Neuronal stem cell (in vitro differentiated cells): ENCODE results near the gene CCDC59. TPM values are rescaled to one million over a fixed set of nuclear protein-coding genes. Genes with fewer than 3 reads are reported as not detected.

Experiments
- DNase-seq: peaks from one replicate; pipeline ENCODE4 v3.0.0-alpha.2; 2013; ENCODE audit warnings: low spot score
- H2AFZ ChIP-seq: one replicate; pipeline ENCODE4 v1.6.1; 2013; ENCODE audit warnings: mild to moderate bottlenecking, low read length, inconsistent platforms
- H2AK5ac ChIP-seq: 2 replicates; pipeline ENCODE4 v1.6.1; 2013; ENCODE audit warnings: low read depth, mild to moderate bottlenecking, inconsistent platforms, low read length, moderate library complexity, mixed read lengths
- H2BK120ac ChIP-seq: 2 replicates; pipeline ENCODE4 v1.6.1; 2013; ENCODE audit warnings: low read depth, mild to moderate bottlenecking, inconsistent platforms, low read length, moderate library complexity, mixed read lengths
- H2BK12ac ChIP-seq: one replicate; pipeline ENCODE4 v1.6.1; 2013; ENCODE audit warnings: low read length, inconsistent platforms
- H2BK15ac ChIP-seq: 2 replicates; pipeline ENCODE4 v1.6.1; 2013; ENCODE audit warnings: mild to moderate bottlenecking, low read length, inconsistent platforms, mixed read lengths
- H2BK5ac ChIP-seq: one replicate; pipeline ENCODE4 v1.6.1; 2013; ENCODE audit warnings: inconsistent platforms, mild to moderate bottlenecking, low read length, moderate library complexity
- H3K14ac ChIP-seq: one replicate; pipeline ENCODE4 v1.6.1; 2013; ENCODE audit warnings: low read length, inconsistent platforms
- H3K18ac ChIP-seq: 2 replicates; pipeline ENCODE4 v1.6.1; 2013; ENCODE audit warnings: low read length, inconsistent platforms
- H3K23ac ChIP-seq: 2 replicates; pipeline ENCODE4 v1.6.1; 2013; ENCODE audit warnings: low read depth, mild to moderate bottlenecking, mixed read lengths, low read length, inconsistent platforms; ENCODE audit not compliant: poor library complexity
- H3K27ac ChIP-seq: replicated peaks from 3 replicates; pipeline ENCODE4 v1.5.1; 2013; ENCODE audit warnings: low read length, inconsistent platforms
- H3K27me3 ChIP-seq, 3 experiments: 2 replicates each; pipeline ENCODE4 v1.6.1; 2013; ENCODE audit warnings: low read length in 3 of 3, mild to moderate bottlenecking in 2 of 3, inconsistent platforms in 1 of 3, low read depth in 1 of 3, mixed read lengths in 1 of 3, moderate library complexity in 1 of 3; ENCODE audit not compliant: control insufficient read depth in 3 of 3, insufficient read depth in 3 of 3
- H3K36me3 ChIP-seq, 2 donors: replicated peaks in 1 of 2; 2 replicates each; pipeline ENCODE4 v1.6.1; 2013; ENCODE audit warnings: low read length in 2 of 2; ENCODE audit not compliant: control insufficient read depth in 2 of 2, insufficient read depth in 2 of 2
- H3K4ac ChIP-seq: 2 replicates; pipeline ENCODE4 v1.6.1; 2013; ENCODE audit warnings: inconsistent platforms, mild to moderate bottlenecking, low read length, moderate library complexity
- H3K4me1 ChIP-seq, 2 donors: 1 replicate in 1 of 2; 2 replicates in 1 of 2; pipeline ENCODE4 v1.6.1; 2013; ENCODE audit warnings: low read length in 2 of 2, low read depth in 1 of 2; ENCODE audit not compliant: control insufficient read depth in 2 of 2, insufficient read depth in 1 of 2
- H3K4me2 ChIP-seq: one replicate; pipeline ENCODE4 v1.6.1; 2013; ENCODE audit warnings: mild to moderate bottlenecking, low read length, inconsistent platforms; ENCODE audit not compliant: insufficient read depth, poor library complexity, severe bottlenecking
- H3K4me3 ChIP-seq, 2 donors: 2 replicates each; pipeline ENCODE4 v1.5.1; 2013; ENCODE audit warnings: low read length in 2 of 2, mild to moderate bottlenecking in 2 of 2, inconsistent platforms in 1 of 2, moderate library complexity in 1 of 2
- H3K79me1 ChIP-seq: one replicate; pipeline ENCODE4 v1.6.1; 2013; ENCODE audit warnings: low read depth, mild to moderate bottlenecking, inconsistent platforms, low read length, moderate library complexity
- H3K9ac ChIP-seq: one replicate; pipeline ENCODE4 v1.6.1; 2013; ENCODE audit warnings: mild to moderate bottlenecking, low read depth, low read length, inconsistent platforms; ENCODE audit not compliant: poor library complexity
- H3K9me3 ChIP-seq, 2 donors: replicated peaks in 1 of 2; 2 replicates each; pipeline versions ENCODE3 to v1.6.1; 2013; ENCODE audit warnings: low read length in 2 of 2, mild to moderate bottlenecking in 2 of 2, inconsistent platforms in 1 of 2, low read depth in 1 of 2, mixed read lengths in 1 of 2, moderate library complexity in 1 of 2; ENCODE audit not compliant: control insufficient read depth in 2 of 2, insufficient read depth in 1 of 2
- H4K8ac ChIP-seq: one replicate; pipeline ENCODE4 v1.6.1; 2013; ENCODE audit warnings: low read depth, mild to moderate bottlenecking, inconsistent platforms, low read length, moderate library complexity
- H4K91ac ChIP-seq: one replicate; pipeline ENCODE4 v1.6.1; 2013; ENCODE audit warnings: low read length, low read depth, mild to moderate bottlenecking, inconsistent platforms; ENCODE audit not compliant: poor library complexity
- WGBS, 2 donors: extraction: QIAGEN DNeasy Blood & Tissue Kit; methylation state at CpG; one replicate each; pipeline ENCODE4 v1.1.7; 2013; ENCODE audit warnings: missing lambda C conversion rate in 2 of 2, mixed read lengths in 1 of 2; ENCODE audit not compliant: insufficient read length in 2 of 2, insufficient replicate concordance in 1 of 2; ENCODE audit errors: extremely low coverage in 2 of 2; 5-methylcytosine and 5-hydroxymethylcytosine counted together
- polyA plus RNA-seq, 2 experiments: library from polyadenylated mRNA; stranded (reverse); fragments of 200-250 nt; gene quantifications; one replicate each; pipeline ENCODE4 v1.2.3, GENCODE V29; 2013

Gene CCDC59
- 101 TPM for polyA plus RNA-seq (2013, experiment 1 of 2)
- 97.9 TPM for polyA plus RNA-seq (2013, experiment 2 of 2)

DNA sequence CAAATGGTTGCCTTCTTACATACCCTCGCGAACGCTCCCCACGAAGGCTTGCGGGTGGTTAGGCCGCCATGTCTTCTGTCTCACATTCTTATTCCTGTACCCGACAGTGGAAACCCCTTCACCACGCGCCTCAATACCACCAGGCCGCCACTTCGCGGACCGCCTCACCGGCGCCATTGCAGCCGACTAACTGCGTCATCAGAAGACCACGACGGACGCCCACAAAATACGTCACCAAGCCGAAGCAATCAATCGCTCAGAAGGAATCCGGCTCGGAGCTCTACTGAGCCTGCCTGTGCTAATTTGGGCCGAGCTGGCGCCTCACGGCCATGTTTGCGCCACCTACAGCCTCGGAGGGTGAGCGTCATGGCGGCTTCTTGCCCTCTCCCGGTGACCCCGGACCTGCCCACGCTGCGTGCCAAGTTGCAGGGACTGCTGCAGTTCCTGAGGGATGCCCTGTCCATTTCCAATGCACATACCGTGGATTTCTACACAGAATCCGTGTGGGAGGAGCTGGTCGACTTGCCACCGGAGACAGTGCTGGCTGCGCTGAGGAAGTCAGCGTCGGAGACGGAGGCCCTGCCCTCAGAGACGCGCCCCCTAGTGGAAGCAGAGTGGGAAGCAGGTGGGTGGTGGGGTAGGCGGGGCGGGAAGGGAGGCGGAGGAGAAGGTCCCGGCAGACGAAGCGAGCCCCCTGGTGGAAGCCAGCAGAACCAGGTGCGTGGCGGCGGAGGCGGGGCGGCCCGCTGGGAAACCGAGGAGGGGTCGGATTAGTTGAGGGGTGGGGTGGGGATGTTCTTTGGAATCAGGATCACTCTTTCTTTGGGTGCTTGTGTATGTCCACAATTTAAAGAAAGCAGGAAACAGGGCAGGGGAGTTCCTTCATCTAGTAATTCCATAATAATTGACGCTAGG lies at the start of gene CCDC59, which contains the start of gene METTL25:
CCDC59 (minus strand) TSS at position 188 of the 915 bp plus-strand sequence; CDS start at position 177, 11 bp downstream.
METTL25 (plus strand) TSS at position 330 of the 915 bp plus-strand sequence; CDS start at position 367, 37 bp downstream.
- no peak within 1 kb of the TSS for H4K8ac ChIP-seq
- peak within 1 kb of the TSS; percentile 94 for H2AFZ ChIP-seq
- peak; percentile 97 for DNase-seq
- peak within 1 kb of the TSS; percentile 77 for H3K14ac ChIP-seq
- H3K18ac ChIP-seq, result peak within 1 kb of the TSS; percentile 99
- peaks cover 3% of the 10 kb centered on the region for H3K79me1 ChIP-seq
- peaks cover 2% of the 10 kb centered on the region in 2 donors for H3K4me1 ChIP-seq
- H3K9me3 ChIP-seq, result no peaks in the 10 kb centered on the region
- H3K27me3 ChIP-seq, result no peaks in the 10 kb centered on the region
- H3K27ac ChIP-seq, result peak within 1 kb of the TSS; percentile 82
- no peak within 1 kb of the TSS for H2AK5ac ChIP-seq
- H2BK12ac ChIP-seq, result no peak within 1 kb of the TSS
- peak within 1 kb of the TSS; percentile 56 for H3K4me2 ChIP-seq
- H3K4me3 ChIP-seq, result peak within 1 kb of the TSS; percentile 77 to 94
- no peak within 1 kb of the TSS for H3K4ac ChIP-seq
- H3K9ac ChIP-seq, result peak within 1 kb of the TSS; percentile 97
- no peak within 1 kb of the TSS for H4K91ac ChIP-seq
- no peak within 1 kb of the TSS for H2BK120ac ChIP-seq
- H3K36me3 ChIP-seq, result peaks cover 2 to 36% of the 10 kb centered on the region in 2 donors
- H2BK5ac ChIP-seq, result peak within 1 kb of the TSS; percentile 85
- WGBS, 2 donors, result no CpG with 5 or more reads among the region's 61 CpGs
- no peak within 1 kb of the TSS for H2BK15ac ChIP-seq
- H3K23ac ChIP-seq, result peak within 1 kb of the TSS; percentile 98

DNA sequence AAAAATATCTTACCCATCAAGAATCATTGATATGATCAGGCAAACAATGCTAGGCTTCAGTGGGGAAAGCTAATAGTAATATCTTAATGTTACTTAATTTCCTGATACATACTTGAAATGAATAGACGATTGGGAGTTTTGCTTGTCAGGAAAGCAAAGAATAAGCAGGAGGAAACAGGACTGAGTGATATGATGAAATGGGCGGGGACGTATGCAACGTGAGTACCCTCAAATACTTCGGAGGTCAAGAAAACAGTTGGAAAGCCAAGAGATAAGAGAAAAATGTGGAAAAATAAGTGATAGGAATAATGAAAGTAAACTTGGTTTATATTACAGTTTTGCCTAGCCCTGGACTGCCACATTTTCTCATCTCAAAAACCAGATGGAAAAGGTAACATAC lies 49.3 kb upstream of the CCDC59 start:
- Histone ChIP-seq H3K4me2 (no peak overlapping the region), H3K9me3 (no peaks in the 10 kb centered on the region), H2BK15ac (no peak overlapping the region), H3K4me1 (no peaks in the 10 kb centered on the region), H3K14ac (no peak overlapping the region), H3K79me1 (no peaks in the 10 kb centered on the region), H4K8ac (no peak overlapping the region), H3K9ac (no peak overlapping the region), H3K27ac (no peak overlapping the region), H2AFZ (no peak overlapping the region), H4K91ac (no peak overlapping the region), H2BK120ac (no peak overlapping the region), H2BK12ac (no peak overlapping the region), H3K18ac (no peak overlapping the region), H3K4me3 (no peak overlapping the region), H2AK5ac (no peak overlapping the region), H3K36me3 (no peaks in the 10 kb centered on the region), H3K4ac (no peak overlapping the region), H2BK5ac (no peak overlapping the region), H3K23ac (no peak overlapping the region), H3K27me3 (no peaks in the 10 kb centered on the region)
- DNase-seq, result no peak
- no CpG with 5 or more reads among the region's 5 CpGs for WGBS, 2 donors

DNA sequence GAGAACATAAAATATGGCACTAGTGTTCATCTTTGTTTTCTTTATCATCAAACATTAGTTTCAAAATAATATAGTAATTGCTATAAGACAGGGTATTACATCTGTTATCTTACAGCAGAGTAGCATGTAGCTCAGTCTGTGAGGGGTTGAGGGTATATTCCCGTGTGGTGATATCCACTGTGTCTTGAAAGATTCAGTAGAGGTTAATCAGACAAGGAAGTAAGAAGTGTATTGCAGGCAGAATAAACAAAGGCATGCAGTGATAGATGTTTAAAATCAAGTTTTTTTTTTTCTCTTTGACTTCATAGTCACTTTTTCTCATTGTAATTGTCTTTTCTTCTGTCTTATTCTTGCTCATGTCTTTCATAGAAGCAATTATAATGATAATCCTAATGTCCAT lies 48.5 kb upstream of the CCDC59 start:
- H2BK120ac ChIP-seq, result no peak overlapping the region
- H3K23ac ChIP-seq, result no peak overlapping the region
- H3K9me3 ChIP-seq, result no peaks in the 10 kb centered on the region
- no peak overlapping the region for H3K27ac ChIP-seq
- H3K4me1 ChIP-seq, result no peaks in the 10 kb centered on the region
- no peak overlapping the region for H2BK15ac ChIP-seq
- DNase-seq, result no peak
- H3K36me3 ChIP-seq, result no peaks in the 10 kb centered on the region
- H3K14ac ChIP-seq, result no peak overlapping the region
- no CpG with 5 or more reads among the region's 1 CpG for WGBS, 2 donors
- H2AFZ ChIP-seq, result no peak overlapping the region
- H3K4me3 ChIP-seq, result no peak overlapping the region
- no peaks in the 10 kb centered on the region for H3K79me1 ChIP-seq
- no peak overlapping the region for H2BK12ac ChIP-seq
- no peak overlapping the region for H2BK5ac ChIP-seq
- no peak overlapping the region for H3K4ac ChIP-seq
- no peak overlapping the region for H2AK5ac ChIP-seq
- H3K4me2 ChIP-seq, result no peak overlapping the region
- no peak overlapping the region for H3K18ac ChIP-seq
- H4K8ac ChIP-seq, result no peak overlapping the region
- no peak overlapping the region for H4K91ac ChIP-seq
- no peak overlapping the region for H3K9ac ChIP-seq
- H3K27me3 ChIP-seq, result no peaks in the 10 kb centered on the region

GRCh38 chr12:82400819-82401218 lies 42.6 kb upstream of the CCDC59 start:
- H3K9ac ChIP-seq, result no peak overlapping the region
- no peak overlapping the region for H2BK120ac ChIP-seq
- H2BK5ac ChIP-seq, result no peak overlapping the region
- no CpG with 5 or more reads among the region's 2 CpGs for WGBS, 2 donors
- no peaks in the 10 kb centered on the region for H3K4me1 ChIP-seq
- no peak overlapping the region for H3K4me3 ChIP-seq
- H3K4me2 ChIP-seq, result no peak overlapping the region
- H4K91ac ChIP-seq, result no peak overlapping the region
- H2AFZ ChIP-seq, result no peak overlapping the region
- H3K27me3 ChIP-seq, result no peaks in the 10 kb centered on the region
- H3K79me1 ChIP-seq, result no peaks in the 10 kb centered on the region
- no peak overlapping the region for H3K18ac ChIP-seq
- no peak overlapping the region for H3K4ac ChIP-seq
- DNase-seq, result no peak
- H3K27ac ChIP-seq, result no peak overlapping the region
- no peak overlapping the region for H4K8ac ChIP-seq
- H3K23ac ChIP-seq, result no peak overlapping the region
- no peak overlapping the region for H3K14ac ChIP-seq
- H3K9me3 ChIP-seq, result no peaks in the 10 kb centered on the region
- no peak overlapping the region for H2BK12ac ChIP-seq
- H3K36me3 ChIP-seq, result no peaks in the 10 kb centered on the region
- no peak overlapping the region for H2AK5ac ChIP-seq
- H2BK15ac ChIP-seq, result no peak overlapping the region
